ENCODE results near the gene MAGI3. TPM values are rescaled to one million over a fixed set of nuclear protein-coding genes. Genes with fewer than 3 reads are reported as not detected.

MAGI3 gene
- total and polyA plus RNA-seq, 2 of the 13 experiments (the other 11 are each of a cell fraction or from before 2014, with no cell fraction given), result 4.0 to 11.8 TPM

DNA sequence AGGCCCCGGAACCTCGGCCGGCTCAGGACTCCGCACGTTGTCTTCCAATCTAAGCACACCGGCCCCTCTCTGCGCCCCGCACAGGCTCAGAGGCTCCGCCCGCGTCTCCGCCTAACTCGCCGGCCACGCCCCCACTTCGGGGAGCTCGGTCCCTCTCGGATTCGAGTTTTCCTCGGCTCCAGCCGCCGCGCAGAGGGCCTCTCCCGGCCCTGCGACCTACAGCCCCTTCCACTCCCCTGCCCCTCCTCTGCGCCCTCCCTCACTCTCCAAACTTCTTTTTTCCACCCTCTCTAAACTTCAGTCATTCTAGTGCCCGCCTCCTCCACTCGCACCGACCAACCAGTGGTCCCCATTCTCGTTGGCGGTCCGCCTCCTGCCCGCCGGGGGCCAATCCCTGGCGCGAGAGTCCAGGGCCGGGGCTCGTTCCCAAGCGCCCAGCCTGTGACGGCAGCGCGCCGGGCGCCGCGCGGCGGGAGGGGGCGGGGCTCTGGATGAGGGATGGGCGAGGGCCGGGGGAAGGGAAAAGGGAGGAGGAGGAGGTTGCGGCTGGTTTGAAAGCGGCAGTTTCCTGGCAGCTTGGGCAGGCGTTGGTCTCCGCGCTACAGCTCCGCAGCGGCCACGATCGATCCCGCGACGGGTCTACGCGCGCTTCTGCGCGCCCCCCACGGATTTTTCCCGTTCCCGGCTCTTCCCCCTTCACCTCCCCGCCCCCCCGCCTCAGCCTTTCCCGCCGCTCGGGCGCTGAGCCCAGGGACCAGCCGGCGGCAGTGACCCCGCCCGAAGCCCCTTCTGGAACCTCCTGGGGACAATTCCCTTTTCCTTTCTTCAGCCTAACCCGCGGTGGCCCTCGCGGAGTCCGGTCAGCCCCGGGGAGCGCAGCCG is at the start of gene MAGI3 (continued):
- TF ChIP-seq POLR2G (IDR thresholded peaks at IDR 0.05; ENCODE audit: low read depth, low read length) (peak; percentile 66), SAP130 (CRISPR knock-in tag; IDR thresholded peaks at IDR 0.05; ENCODE audit: low read depth) (peak; percentile 71), ZNF598 (CRISPR knock-in tag; IDR thresholded peaks at IDR 0.05; ENCODE audit: borderline replicate concordance) (0 out of 2 replicates have a peak, but pooled peaks have one; percentile 15), ZSCAN22 (CRISPR knock-in tag; IDR thresholded peaks at IDR 0.05) (no peak), NFYC (CRISPR knock-in tag; IDR thresholded peaks at IDR 0.05) (peak; percentile 95), ONECUT2 (CRISPR knock-in tag; IDR thresholded peaks at IDR 0.05) (peak; percentile 71; the same call in 1 of the 2 replicates)
- TF ChIP-seq, protein P1, sequence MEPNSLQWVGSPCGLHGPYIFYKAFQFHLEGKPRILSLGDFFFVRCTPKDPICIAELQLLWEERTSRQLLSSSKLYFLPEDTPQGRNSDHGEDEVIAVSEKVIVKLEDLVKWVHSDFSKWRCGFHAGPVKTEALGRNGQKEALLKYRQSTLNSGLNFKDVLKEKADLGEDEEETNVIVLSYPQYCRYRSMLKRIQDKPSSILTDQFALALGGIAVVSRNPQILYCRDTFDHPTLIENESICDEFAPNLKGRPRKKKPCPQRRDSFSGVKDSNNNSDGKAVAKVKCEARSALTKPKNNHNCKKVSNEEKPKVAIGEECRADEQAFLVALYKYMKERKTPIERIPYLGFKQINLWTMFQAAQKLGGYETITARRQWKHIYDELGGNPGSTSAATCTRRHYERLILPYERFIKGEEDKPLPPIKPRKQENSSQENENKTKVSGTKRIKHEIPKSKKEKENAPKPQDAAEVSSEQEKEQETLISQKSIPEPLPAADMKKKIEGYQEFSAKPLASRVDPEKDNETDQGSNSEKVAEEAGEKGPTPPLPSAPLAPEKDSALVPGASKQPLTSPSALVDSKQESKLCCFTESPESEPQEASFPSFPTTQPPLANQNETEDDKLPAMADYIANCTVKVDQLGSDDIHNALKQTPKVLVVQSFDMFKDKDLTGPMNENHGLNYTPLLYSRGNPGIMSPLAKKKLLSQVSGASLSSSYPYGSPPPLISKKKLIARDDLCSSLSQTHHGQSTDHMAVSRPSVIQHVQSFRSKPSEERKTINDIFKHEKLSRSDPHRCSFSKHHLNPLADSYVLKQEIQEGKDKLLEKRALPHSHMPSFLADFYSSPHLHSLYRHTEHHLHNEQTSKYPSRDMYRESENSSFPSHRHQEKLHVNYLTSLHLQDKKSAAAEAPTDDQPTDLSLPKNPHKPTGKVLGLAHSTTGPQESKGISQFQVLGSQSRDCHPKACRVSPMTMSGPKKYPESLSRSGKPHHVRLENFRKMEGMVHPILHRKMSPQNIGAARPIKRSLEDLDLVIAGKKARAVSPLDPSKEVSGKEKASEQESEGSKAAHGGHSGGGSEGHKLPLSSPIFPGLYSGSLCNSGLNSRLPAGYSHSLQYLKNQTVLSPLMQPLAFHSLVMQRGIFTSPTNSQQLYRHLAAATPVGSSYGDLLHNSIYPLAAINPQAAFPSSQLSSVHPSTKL (CRISPR knock-in tag; IDR thresholded peaks at IDR 0.05), result peak; percentile 33; the same call in 1 of the 2 replicates
- TF ChIP-seq, protein P2, sequence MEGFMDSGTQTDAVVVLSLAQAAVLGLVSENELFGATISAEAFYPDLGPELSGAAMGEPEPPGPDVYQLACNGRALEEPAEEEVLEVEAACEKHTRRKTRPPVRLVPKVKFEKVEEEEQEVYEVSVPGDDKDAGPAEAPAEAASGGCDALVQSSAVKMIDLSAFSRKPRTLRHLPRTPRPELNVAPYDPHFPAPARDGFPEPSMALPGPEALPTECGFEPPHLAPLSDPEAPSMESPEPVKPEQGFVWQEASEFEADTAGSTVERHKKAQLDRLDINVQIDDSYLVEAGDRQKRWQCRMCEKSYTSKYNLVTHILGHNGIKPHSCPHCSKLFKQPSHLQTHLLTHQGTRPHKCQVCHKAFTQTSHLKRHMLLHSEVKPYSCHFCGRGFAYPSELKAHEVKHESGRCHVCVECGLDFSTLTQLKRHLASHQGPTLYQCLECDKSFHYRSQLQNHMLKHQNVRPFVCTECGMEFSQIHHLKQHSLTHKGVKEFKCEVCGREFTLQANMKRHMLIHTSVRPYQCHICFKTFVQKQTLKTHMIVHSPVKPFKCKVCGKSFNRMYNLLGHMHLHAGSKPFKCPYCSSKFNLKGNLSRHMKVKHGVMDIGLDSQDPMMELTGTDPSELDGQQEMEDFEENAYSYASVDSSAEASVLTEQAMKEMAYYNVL (CRISPR knock-in tag; IDR thresholded peaks at IDR 0.05; ENCODE audit: borderline replicate concordance), result peak; percentile 73; the same call in 1 of the 2 replicates
- TF ChIP-seq, protein P3, sequence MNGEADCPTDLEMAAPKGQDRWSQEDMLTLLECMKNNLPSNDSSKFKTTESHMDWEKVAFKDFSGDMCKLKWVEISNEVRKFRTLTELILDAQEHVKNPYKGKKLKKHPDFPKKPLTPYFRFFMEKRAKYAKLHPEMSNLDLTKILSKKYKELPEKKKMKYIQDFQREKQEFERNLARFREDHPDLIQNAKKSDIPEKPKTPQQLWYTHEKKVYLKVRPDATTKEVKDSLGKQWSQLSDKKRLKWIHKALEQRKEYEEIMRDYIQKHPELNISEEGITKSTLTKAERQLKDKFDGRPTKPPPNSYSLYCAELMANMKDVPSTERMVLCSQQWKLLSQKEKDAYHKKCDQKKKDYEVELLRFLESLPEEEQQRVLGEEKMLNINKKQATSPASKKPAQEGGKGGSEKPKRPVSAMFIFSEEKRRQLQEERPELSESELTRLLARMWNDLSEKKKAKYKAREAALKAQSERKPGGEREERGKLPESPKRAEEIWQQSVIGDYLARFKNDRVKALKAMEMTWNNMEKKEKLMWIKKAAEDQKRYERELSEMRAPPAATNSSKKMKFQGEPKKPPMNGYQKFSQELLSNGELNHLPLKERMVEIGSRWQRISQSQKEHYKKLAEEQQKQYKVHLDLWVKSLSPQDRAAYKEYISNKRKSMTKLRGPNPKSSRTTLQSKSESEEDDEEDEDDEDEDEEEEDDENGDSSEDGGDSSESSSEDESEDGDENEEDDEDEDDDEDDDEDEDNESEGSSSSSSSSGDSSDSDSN (CRISPR knock-in tag; IDR thresholded peaks at IDR 0.05), result peak; percentile 45; the same call in 1 of the 2 replicates
- TF ChIP-seq, protein P4, sequence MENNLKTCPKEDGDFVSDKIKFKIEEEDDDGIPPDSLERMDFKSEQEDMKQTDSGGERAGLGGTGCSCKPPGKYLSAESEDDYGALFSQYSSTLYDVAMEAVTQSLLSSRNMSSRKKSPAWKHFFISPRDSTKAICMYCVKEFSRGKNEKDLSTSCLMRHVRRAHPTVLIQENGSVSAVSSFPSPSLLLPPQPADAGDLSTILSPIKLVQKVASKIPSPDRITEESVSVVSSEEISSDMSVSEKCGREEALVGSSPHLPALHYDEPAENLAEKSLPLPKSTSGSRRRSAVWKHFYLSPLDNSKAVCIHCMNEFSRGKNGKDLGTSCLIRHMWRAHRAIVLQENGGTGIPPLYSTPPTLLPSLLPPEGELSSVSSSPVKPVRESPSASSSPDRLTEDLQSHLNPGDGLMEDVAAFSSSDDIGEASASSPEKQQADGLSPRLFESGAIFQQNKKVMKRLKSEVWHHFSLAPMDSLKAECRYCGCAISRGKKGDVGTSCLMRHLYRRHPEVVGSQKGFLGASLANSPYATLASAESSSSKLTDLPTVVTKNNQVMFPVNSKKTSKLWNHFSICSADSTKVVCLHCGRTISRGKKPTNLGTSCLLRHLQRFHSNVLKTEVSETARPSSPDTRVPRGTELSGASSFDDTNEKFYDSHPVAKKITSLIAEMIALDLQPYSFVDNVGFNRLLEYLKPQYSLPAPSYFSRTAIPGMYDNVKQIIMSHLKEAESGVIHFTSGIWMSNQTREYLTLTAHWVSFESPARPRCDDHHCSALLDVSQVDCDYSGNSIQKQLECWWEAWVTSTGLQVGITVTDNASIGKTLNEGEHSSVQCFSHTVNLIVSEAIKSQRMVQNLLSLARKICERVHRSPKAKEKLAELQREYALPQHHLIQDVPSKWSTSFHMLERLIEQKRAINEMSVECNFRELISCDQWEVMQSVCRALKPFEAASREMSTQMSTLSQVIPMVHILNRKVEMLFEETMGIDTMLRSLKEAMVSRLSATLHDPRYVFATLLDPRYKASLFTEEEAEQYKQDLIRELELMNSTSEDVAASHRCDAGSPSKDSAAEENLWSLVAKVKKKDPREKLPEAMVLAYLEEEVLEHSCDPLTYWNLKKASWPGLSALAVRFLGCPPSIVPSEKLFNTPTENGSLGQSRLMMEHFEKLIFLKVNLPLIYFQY (CRISPR knock-in tag; IDR thresholded peaks at IDR 0.05; ENCODE audit: borderline replicate concordance), result 0 out of 2 replicates have a peak, but pooled peaks have one; percentile 23
- TF ChIP-seq, protein P5, sequence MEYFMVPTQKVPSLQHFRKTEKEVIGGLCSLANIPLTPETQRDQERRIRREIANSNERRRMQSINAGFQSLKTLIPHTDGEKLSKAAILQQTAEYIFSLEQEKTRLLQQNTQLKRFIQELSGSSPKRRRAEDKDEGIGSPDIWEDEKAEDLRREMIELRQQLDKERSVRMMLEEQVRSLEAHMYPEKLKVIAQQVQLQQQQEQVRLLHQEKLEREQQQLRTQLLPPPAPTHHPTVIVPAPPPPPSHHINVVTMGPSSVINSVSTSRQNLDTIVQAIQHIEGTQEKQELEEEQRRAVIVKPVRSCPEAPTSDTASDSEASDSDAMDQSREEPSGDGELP (IDR thresholded peaks at IDR 0.05; ENCODE audit: borderline replicate concordance, low read depth), result no peak
- TF ChIP-seq, protein P6, sequence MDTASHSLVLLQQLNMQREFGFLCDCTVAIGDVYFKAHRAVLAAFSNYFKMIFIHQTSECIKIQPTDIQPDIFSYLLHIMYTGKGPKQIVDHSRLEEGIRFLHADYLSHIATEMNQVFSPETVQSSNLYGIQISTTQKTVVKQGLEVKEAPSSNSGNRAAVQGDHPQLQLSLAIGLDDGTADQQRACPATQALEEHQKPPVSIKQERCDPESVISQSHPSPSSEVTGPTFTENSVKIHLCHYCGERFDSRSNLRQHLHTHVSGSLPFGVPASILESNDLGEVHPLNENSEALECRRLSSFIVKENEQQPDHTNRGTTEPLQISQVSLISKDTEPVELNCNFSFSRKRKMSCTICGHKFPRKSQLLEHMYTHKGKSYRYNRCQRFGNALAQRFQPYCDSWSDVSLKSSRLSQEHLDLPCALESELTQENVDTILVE (CRISPR knock-in tag; IDR thresholded peaks at IDR 0.05), result 0 out of 2 replicates have a peak, but pooled peaks have one; percentile 24
